PC-9 (cell line): ENCODE results near the gene ABCC3. TPM values are rescaled to one million over a fixed set of nuclear protein-coding genes. Genes with fewer than 3 reads are reported as not detected.

Experiments used
- BruUV-seq: library from RNA; stranded (reverse); fragments of 400-500 nt; replicated peaks from 2 replicates; lab custom pipeline; 2021; lab: Mats Ljungman, UMichigan
- CTCF ChIA-PET: fragments of 300-600 bp; sonication (Branson Sonifier 250); formaldehyde crosslinking; loops from one replicate; lab custom pipeline; 2022; ENCODE audit warnings: antibody characterized with exemption; lab: Charles Lee
- POLR2A ChIA-PET: fragments of 300-600 bp; sonication (Branson Sonifier 250); formaldehyde crosslinking; loops from one replicate; lab custom pipeline; 2022; ENCODE audit warnings: antibody characterized with exemption; ENCODE audit not compliant: unreplicated experiment; lab: Charles Lee
- DNase-seq, 2 experiments: peaks; one replicate each; pipeline versions ENCODE4 v3.0.0 to v3.0.0-alpha.2; 2015 to 2022; ENCODE audit warnings: mixed read lengths in 1 of 2
- H2AFZ ChIP-seq: fragments of 200-600 bp; sonication (generic); 2 replicates; pipeline ENCODE4 v1.8.1; 2017; ENCODE audit warnings: antibody characterized with exemption
- H3F3A ChIP-seq: fragments of 200-600 bp; sonication (generic); 2 replicates; pipeline ENCODE4 v1.8.1; 2017; ENCODE audit warnings: antibody characterized with exemption, mild to moderate bottlenecking, low read depth; ENCODE audit not compliant: insufficient read depth
- H3K27ac ChIP-seq: fragments of 200-600 bp; sonication (generic); 2 replicates; pipeline ENCODE4 v1.6.1; 2016; ENCODE audit warnings: mixed run types
- H3K27me3 ChIP-seq: fragments of 200-600 bp; sonication (generic); 2 replicates; pipeline ENCODE4 v1.6.1; 2016; ENCODE audit warnings: low read depth, mixed run types; ENCODE audit not compliant: insufficient read depth
- H3K36me3 ChIP-seq: fragments of 200-600 bp; sonication (generic); 2 replicates; pipeline ENCODE4 v1.6.1; 2016; ENCODE audit warnings: low read depth, mixed run types
- H3K4me1 ChIP-seq: fragments of 200-600 bp; sonication (generic); replicated peaks from 2 replicates; pipeline ENCODE4 v1.6.1; 2016; ENCODE audit warnings: mixed run types; ENCODE audit not compliant: insufficient read depth
- H3K4me2 ChIP-seq: fragments of 200-600 bp; sonication (generic); 2 replicates; pipeline ENCODE4 v1.6.1; 2017; ENCODE audit warnings: mixed run types
- H3K4me3 ChIP-seq: fragments of 200-600 bp; sonication (generic); 2 replicates; pipeline ENCODE4 v1.6.1; 2016; ENCODE audit warnings: mixed run types
- H3K79me2 ChIP-seq: fragments of 200-600 bp; sonication (generic); 2 replicates; pipeline ENCODE4 v1.6.1; 2017; ENCODE audit warnings: low read depth, mixed run types
- H3K9me2 ChIP-seq: fragments of 200-600 bp; sonication (generic); 2 replicates; pipeline ENCODE4 v1.8.1; 2017; ENCODE audit warnings: mild to moderate bottlenecking; ENCODE audit not compliant: insufficient read depth
- H3K9me3 ChIP-seq: fragments of 200-600 bp; sonication (generic); 2 replicates; pipeline ENCODE4 v1.8.1; 2016; ENCODE audit warnings: low read depth; ENCODE audit not compliant: insufficient read depth
- H4K20me1 ChIP-seq: fragments of 200-600 bp; sonication (generic); 2 replicates; pipeline ENCODE4 v1.8.1; 2017; ENCODE audit not compliant: insufficient read depth
- CTCF ChIP-seq: fragments of 200-600 bp; sonication (generic); conservative IDR thresholded peaks from 2 replicates; pipeline ENCODE4 v1.6.1; 2017; ENCODE audit warnings: mixed run types, antibody characterized with exemption, mild to moderate bottlenecking, moderate library complexity
- EZH2 ChIP-seq: fragments of 200-600 bp; sonication (generic); IDR thresholded peaks from 2 replicates; pipeline ENCODE4 v1.8.0; 2017; ENCODE audit warnings: antibody characterized with exemption, low read depth
- intact Hi-C: fragments of 100-400 bp; cut with micrococcal nuclease; formaldehyde crosslinking; loops from one replicate; pipeline ENCODE4 v1.10.0; 2022; ENCODE audit not compliant: unreplicated experiment
- total RNA-seq: library from RNA; stranded (reverse); gene quantifications from 2 replicates; pipeline ENCODE4 v1.2.3, GENCODE V29; 2021

The ABCC3 gene
- total RNA-seq, 1 experiment from 2014 or later, result 221 TPM

GRCh38 chr17:50683434-50684287 is 49.0 kb downstream of the ABCC3 start:
- CTCF ChIA-PET, result interaction anchor here (0.9 kb wide), 1 partner anchor 51 kb away, joined by 3 read pairs; no protein-coding TSS in a partner anchor
- intact Hi-C loops, result loop anchor here (2.0 kb wide), 1 partner anchor 45 kb away; no protein-coding TSS in a partner anchor
- peaks cover 94% of the 10 kb centered on the region for H3F3A ChIP-seq
- H3K4me1 ChIP-seq, result peaks cover 51% of the 10 kb centered on the region
- peaks cover 70% of the 10 kb centered on the region for H3K36me3 ChIP-seq
- DNase-seq, result no peak
- TF ChIP-seq EZH2, result no peak
- TF ChIP-seq CTCF, result no peak
- no peak overlapping the region for H3K27ac ChIP-seq
- no peaks in the 10 kb centered on the region for H3K27me3 ChIP-seq
- BruUV-seq, result no TSS peak
- no peak overlapping the region for H2AFZ ChIP-seq
- H3K4me3 ChIP-seq, result no peak overlapping the region
- no peaks in the 10 kb centered on the region for H3K9me2 ChIP-seq
- no peaks in the 10 kb centered on the region for H3K79me2 ChIP-seq
- POLR2A ChIA-PET, result interaction anchor here (0.7 kb wide), 1 partner anchor 55 kb away, joined by 3 read pairs; no protein-coding TSS in a partner anchor
- no peaks in the 10 kb centered on the region for H3K9me3 ChIP-seq
- no peaks in the 10 kb centered on the region; the same call in 1 of the 2 replicates for H4K20me1 ChIP-seq
- H3K4me2 ChIP-seq, result peak overlapping the region; percentile 32; the same call in 1 of the 2 replicates

GRCh38 chr17:50684288-50684611 is 49.6 kb downstream of the ABCC3 start:
- no peak overlapping the region for H2AFZ ChIP-seq
- no peaks in the 10 kb centered on the region for H3K79me2 ChIP-seq
- BruUV-seq, result no TSS peak
- peaks cover 94% of the 10 kb centered on the region for H3F3A ChIP-seq
- peaks cover 68% of the 10 kb centered on the region for H3K36me3 ChIP-seq
- peak overlapping the region; percentile 32 for H3K4me2 ChIP-seq
- intact Hi-C loops, result loop anchor here (2.0 kb wide), 1 partner anchor 45 kb away; no protein-coding TSS in a partner anchor
- H3K4me3 ChIP-seq, result no peak overlapping the region
- TF ChIP-seq EZH2 (no peak), CTCF (no peak)
- POLR2A ChIA-PET, result no interaction called here
- no peaks in the 10 kb centered on the region for H3K9me2 ChIP-seq
- no peak overlapping the region for H3K27ac ChIP-seq
- no peaks in the 10 kb centered on the region; the same call in 1 of the 2 replicates for H4K20me1 ChIP-seq
- CTCF ChIA-PET, result interaction anchor here (0.9 kb wide), 1 partner anchor 52 kb away, joined by 3 read pairs; no protein-coding TSS in a partner anchor
- H3K27me3 ChIP-seq, result no peaks in the 10 kb centered on the region
- no peaks in the 10 kb centered on the region for H3K9me3 ChIP-seq
- no peak for DNase-seq
- H3K4me1 ChIP-seq, result peaks cover 57% of the 10 kb centered on the region

GRCh38 chr17:50684612-50685333 is 50.1 kb downstream of the ABCC3 start:
- H3K4me3 ChIP-seq, result no peak overlapping the region
- ChIA-PET POLR2A (no interaction called here), CTCF (interaction anchor here (0.9 kb wide), 1 partner anchor 52 kb away, joined by 3 read pairs; no protein-coding TSS in a partner anchor)
- intact Hi-C loops, result loop anchor here (2.0 kb wide), 1 partner anchor 46 kb away; no protein-coding TSS in a partner anchor
- H3K79me2 ChIP-seq, result no peaks in the 10 kb centered on the region
- no peaks in the 10 kb centered on the region for H3K27me3 ChIP-seq
- peak overlapping the region; percentile 32 for H3K4me2 ChIP-seq
- no TSS peak for BruUV-seq
- DNase-seq, result peak; percentile 65 to 67
- no peaks in the 10 kb centered on the region; the same call in 1 of the 2 replicates for H4K20me1 ChIP-seq
- H2AFZ ChIP-seq, result no peak overlapping the region
- H3F3A ChIP-seq, result peaks cover 94% of the 10 kb centered on the region
- no peaks in the 10 kb centered on the region for H3K9me2 ChIP-seq
- peaks cover 62% of the 10 kb centered on the region for H3K36me3 ChIP-seq
- peaks cover 62% of the 10 kb centered on the region for H3K4me1 ChIP-seq
- no peak for TF ChIP-seq CTCF
- TF ChIP-seq EZH2, result no peak
- 0 out of 2 replicates have a peak overlapping the region, but pooled peaks have one; percentile 2 for H3K27ac ChIP-seq
- H3K9me3 ChIP-seq, result no peaks in the 10 kb centered on the region
